Activated gamma-delta T cell treated with Interleukin-2 at 50 U/mL for 16 hours (primary cell): ENCODE measurements around the gene RAB6A.

Experiments
- DNase-seq: peaks from one replicate; pipeline ENCODE4 v3.0.0-alpha.2; 2020

Gene RAB6A

GRCh38 chr11:73652046-73652730 lies 108.7 kb downstream of the RAB6A start:
- no peak for DNase-seq

GRCh38 chr11:73651661-73652045 lies 109.2 kb downstream of the RAB6A start:
- DNase-seq, result no peak

GRCh38 chr11:73651252-73651651 lies 109.6 kb downstream of the RAB6A start:
- no peak for DNase-seq

- DNase-seq, result no peak
Observed at GRCh38 chr11:73650400-73650799, 110.5 kb downstream of the RAB6A start.

- DNase-seq, result no peak
Observed at GRCh38 chr11:73649206-73649605, 111.7 kb downstream of the RAB6A start.

GRCh38 chr11:73648571-73649046 lies 112.3 kb downstream of the RAB6A start:
- no peak for DNase-seq

GRCh38 chr11:73648121-73648520 lies 112.8 kb downstream of the RAB6A start:
- no peak for DNase-seq

- DNase-seq, result peak; percentile 95
Observed at GRCh38 chr11:73647459-73648100, 113.3 kb downstream of the RAB6A start.

- no peak for DNase-seq
Observed at GRCh38 chr11:73645972-73646631, 114.8 kb downstream of the RAB6A start, which contains the start of gene PLEKHB1. TSS of gene PLEKHB1 (plus strand) at chr11:73646581. CDS start at chr11:73646609, 28 bp downstream.

- DNase-seq, result no peak
Observed at GRCh38 chr11:73645121-73645969, 115.5 kb downstream of the RAB6A start.

GRCh38 chr11:73641668-73642067 lies 119.2 kb downstream of the RAB6A start:
- no peak for DNase-seq

GRCh38 chr11:73640592-73640991 lies 120.3 kb downstream of the RAB6A start:
- DNase-seq, result no peak

- no peak for DNase-seq
Observed at GRCh38 chr11:73637012-73637411, 123.9 kb downstream of the RAB6A start.

- DNase-seq, result no peak
Observed at GRCh38 chr11:73636249-73636648, 124.6 kb downstream of the RAB6A start.

GRCh38 chr11:73635721-73636120 lies 125.2 kb downstream of the RAB6A start:
- no peak for DNase-seq

GRCh38 chr11:73633999-73634398 lies 126.9 kb downstream of the RAB6A start:
- DNase-seq, result no peak

- DNase-seq, result no peak
Observed at GRCh38 chr11:73632996-73633395, 127.9 kb downstream of the RAB6A start.

GRCh38 chr11:73629907-73630306 lies 131.0 kb downstream of the RAB6A start:
- no peak for DNase-seq

- peak; percentile 67 for DNase-seq
Observed at GRCh38 chr11:73625696-73626318, 135.1 kb downstream of the RAB6A start.
